GM10266 (cell line): Measurements from ENCODE around the gene GLP1R.

Source experiments
- DNase-seq: peaks from one replicate; pipeline ENCODE4 v3.0.0; 2012; ENCODE audit errors: extremely low spot score
- TF ChIP-seq, protein P1 (sequence below): IDR thresholded peaks from 2 replicates; pipeline ENCODE4 v1.5.1; 2012; ENCODE audit warnings: mild to moderate bottlenecking, low read depth; ENCODE audit not compliant: control insufficient read depth, insufficient read depth; ENCODE audit errors: missing control alignments

GLP1R gene

DNA sequence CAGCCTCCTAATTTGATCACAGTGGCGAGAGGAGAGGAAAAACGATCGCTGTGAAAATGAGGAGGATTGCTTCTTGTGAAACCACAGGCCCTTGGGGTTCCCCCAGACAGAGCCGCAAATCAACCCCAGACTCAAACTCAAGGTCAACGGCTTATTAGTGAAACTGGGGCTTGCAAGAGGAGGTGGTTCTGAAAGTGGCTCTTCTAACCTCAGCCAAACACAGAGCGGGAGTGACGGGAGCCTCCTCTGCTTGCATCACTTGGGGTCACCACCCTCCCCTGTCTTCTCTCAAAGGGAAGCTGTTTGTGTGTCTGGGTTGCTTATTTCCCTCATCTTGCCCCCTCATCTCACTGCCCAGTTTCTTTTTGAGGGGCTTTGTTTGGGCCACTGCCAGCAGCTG lies 37.7 kb downstream of the GLP1R start:
- TF ChIP-seq, protein P1, sequence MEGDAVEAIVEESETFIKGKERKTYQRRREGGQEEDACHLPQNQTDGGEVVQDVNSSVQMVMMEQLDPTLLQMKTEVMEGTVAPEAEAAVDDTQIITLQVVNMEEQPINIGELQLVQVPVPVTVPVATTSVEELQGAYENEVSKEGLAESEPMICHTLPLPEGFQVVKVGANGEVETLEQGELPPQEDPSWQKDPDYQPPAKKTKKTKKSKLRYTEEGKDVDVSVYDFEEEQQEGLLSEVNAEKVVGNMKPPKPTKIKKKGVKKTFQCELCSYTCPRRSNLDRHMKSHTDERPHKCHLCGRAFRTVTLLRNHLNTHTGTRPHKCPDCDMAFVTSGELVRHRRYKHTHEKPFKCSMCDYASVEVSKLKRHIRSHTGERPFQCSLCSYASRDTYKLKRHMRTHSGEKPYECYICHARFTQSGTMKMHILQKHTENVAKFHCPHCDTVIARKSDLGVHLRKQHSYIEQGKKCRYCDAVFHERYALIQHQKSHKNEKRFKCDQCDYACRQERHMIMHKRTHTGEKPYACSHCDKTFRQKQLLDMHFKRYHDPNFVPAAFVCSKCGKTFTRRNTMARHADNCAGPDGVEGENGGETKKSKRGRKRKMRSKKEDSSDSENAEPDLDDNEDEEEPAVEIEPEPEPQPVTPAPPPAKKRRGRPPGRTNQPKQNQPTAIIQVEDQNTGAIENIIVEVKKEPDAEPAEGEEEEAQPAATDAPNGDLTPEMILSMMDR: no peak
- peak; percentile 55 for DNase-seq

DNA sequence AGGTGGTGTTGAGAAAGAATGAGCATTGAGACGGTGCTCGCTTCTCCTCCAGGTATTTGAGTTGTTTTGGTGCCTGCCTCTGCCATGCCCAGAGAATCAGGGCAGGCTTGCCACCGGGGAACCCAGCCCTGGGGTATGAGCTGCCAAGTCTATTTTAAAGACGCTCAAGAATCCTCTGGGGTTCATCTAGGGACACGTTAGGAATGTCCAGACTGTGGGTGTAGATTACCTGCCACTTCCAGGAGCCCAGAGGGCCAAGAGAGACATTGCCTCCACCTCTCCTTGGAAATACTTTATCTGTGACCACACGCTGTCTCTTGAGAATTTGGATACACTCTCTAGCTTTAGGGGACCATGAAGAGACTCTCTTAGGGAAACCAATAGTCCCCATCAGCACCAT lies 38.1 kb downstream of the GLP1R start:
- no peak for DNase-seq
- TF ChIP-seq, protein P1: no peak

DNA sequence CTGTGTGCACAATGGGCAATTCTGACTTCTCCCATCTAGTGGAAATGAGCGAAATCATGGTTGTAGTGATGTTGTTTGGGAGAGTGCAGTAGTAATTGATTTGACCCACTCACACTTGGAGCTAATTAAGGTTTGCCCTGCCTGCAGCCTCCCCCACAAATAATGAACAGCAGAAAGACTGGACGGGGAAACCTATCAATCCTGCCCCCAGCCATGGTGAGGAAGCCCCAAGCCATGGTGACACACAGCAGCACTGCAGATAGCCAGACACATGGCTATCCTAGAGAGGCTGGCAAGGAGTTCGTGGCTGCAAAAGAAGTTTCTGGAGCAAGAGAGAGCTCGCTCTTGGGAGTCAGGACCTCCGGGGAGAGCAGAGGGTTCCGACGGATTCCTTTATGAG lies 38.6 kb downstream of the GLP1R start:
- DNase-seq: no peak
- TF ChIP-seq, protein P1: no peak

DNA sequence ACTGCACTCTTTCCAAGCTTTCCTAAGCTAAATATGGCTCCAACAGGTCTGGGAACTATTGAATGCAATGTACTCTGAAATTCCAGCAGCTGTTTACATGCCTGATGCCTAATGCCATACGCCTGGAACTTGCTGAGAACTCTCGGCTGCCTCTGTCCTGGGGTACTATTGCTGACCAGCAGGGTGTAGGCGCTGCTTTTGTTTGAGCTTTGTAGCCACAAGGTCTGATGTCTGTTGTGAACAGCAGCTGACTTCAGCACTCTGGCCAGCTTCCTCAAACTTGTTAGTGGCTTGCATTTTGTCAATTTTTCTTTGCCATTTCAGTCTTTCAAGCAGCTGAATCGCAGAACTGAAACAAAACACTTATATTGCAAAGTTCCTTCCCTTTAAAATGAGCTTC lies 39.8 kb downstream of the GLP1R start:
- DNase-seq: no peak
- TF ChIP-seq, protein P1: peak; percentile 19

DNA sequence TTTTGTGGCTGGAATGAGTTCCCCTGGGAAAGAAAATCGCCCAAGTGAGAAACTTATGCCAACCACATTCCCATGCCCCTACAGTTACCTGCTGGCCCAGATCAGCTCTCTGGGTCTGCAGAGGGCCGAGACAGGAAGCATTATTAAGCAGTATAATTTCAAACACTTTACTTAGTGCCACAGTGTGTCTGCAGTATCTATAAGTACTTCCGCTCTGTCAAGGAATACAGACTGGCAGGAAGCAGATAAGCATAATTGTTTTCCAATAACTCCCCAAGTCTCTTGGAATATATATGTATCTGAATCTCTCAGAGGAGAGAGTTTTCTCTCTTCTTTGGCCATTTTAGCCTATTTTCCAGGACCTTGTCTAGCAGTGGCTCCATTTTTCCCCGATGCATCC lies 41.5 kb downstream of the GLP1R start:
- no peak for DNase-seq
- TF ChIP-seq, protein P1: no peak

DNA sequence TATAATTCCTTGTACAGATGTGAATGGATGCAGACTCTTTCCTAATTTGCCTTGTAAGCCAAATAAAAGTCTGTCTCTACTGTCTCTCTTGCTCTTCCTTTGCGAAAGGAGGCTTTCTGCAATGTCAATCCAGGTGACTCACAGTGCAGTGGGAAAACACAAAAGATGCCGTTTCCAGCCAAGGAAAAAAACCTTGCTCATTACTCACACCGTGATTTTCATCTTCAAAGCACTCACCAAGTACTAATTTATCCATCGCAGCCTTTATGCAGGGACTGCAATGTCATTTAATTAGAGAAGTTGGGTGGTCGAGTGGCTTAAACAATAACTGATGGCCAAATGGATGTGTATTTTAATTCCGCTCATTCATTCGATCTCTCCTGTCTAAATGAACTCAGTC lies 42.6 kb downstream of the GLP1R start:
- TF ChIP-seq, protein P1: no peak
- no peak for DNase-seq

DNA sequence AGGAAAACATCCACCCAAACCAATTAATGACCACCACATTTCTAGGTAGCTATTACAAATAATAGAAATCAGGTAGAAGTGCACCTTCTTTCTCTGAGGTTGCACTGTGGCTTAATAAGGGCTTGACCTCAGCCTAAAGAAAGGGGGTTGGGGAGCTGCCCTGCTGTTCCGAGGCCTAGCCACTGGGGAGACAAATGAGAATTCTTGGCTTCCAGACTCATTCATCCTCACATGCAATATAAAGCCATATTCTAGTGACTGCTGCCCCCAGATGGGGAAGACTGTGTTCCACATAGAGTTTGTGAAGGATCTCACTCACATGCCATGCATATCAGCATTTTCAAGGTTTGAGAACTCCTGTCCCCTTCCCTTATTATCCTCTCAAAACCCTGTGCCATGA lies 43.5 kb downstream of the GLP1R start:
- TF ChIP-seq, protein P1: no peak
- no peak for DNase-seq
